ENCODE data around the gene STXBP1.
A peak's percentile ranks its signal among the peaks of the same experiment; 100 is the strongest.

The STXBP1 gene

GRCh38 chr9:127716412-127716811 is 104.3 kb downstream of the STXBP1 start:
- no peak for DNase-seq

GRCh38 chr9:127717766-127718165 is 105.7 kb downstream of the STXBP1 start:
- DNase-seq, result no peak

- no peak for DNase-seq
Measured at GRCh38 chr9:127720031-127720864, 108.2 kb downstream of the STXBP1 start.

GRCh38 chr9:127720865-127721227 is 108.8 kb downstream of the STXBP1 start:
- DNase-seq, result no peak

- peak; percentile 43 for DNase-seq
Measured at GRCh38 chr9:127721391-127721821, 109.3 kb downstream of the STXBP1 start.

- DNase-seq, result peak; percentile 26
Measured at GRCh38 chr9:127722055-127722745, 110.1 kb downstream of the STXBP1 start.

GRCh38 chr9:127723013-127723412 is 110.9 kb downstream of the STXBP1 start:
- no peak for DNase-seq

- DNase-seq, result no peak
Measured at GRCh38 chr9:127723444-127723843, 111.4 kb downstream of the STXBP1 start.

- peak; percentile 25 for DNase-seq
Measured at GRCh38 chr9:127724012-127724411, 111.9 kb downstream of the STXBP1 start.

GRCh38 chr9:127726871-127727270 is 114.8 kb downstream of the STXBP1 start:
- DNase-seq, result no peak

- no peak for DNase-seq
Measured at GRCh38 chr9:127728808-127729207, 116.7 kb downstream of the STXBP1 start.

- DNase-seq, result no peak
Measured at GRCh38 chr9:127729522-127730256, 117.6 kb downstream of the STXBP1 start.

- DNase-seq, result no peak
Measured at GRCh38 chr9:127730262-127730661, 118.2 kb downstream of the STXBP1 start.

- DNase-seq, result no peak
Measured at GRCh38 chr9:127730799-127731410, 118.8 kb downstream of the STXBP1 start.

GRCh38 chr9:127731938-127732337 is 119.9 kb downstream of the STXBP1 start:
- DNase-seq, result no peak

GRCh38 chr9:127732444-127732843 is 120.4 kb downstream of the STXBP1 start:
- DNase-seq, result no peak

- DNase-seq, result no peak
Measured at GRCh38 chr9:127733614-127734013, 121.5 kb downstream of the STXBP1 start.

- no peak for DNase-seq
Measured at GRCh38 chr9:127734247-127734746, 122.2 kb downstream of the STXBP1 start.

- DNase-seq, result peak; percentile 98
Measured at GRCh38 chr9:127734747-127735529, 122.9 kb downstream of the STXBP1 start, which contains the start of gene TOR2A. TOR2A (minus strand) TSS chr9:127735294; CDS start chr9:127735270, 24 bp downstream.

- no peak for DNase-seq
Measured at GRCh38 chr9:127735530-127736185, 123.6 kb downstream of the STXBP1 start.

GRCh38 chr9:127738666-127739065 is 126.6 kb downstream of the STXBP1 start:
- no peak for DNase-seq

Measured in NCI-H345 (cell line).